GM23338 (cell line): ENCODE results near the gene FOXN1. TPM values are rescaled to one million over a fixed set of nuclear protein-coding genes. Genes with fewer than 3 reads are reported as not detected.
A peak's percentile ranks its signal among the peaks of the same experiment; 100 is the strongest.

Experiments used
- ATAC-seq: fragments of 200-7000 bp; cut with Tn5 transposase; 3 replicates; pipeline ENCODE4 v1.9.1; 2020
- DNase-seq: peaks from one replicate; pipeline ENCODE4 v3.0.0-alpha.2; 2015; ENCODE audit warnings: low spot score
- H2AFZ ChIP-seq: fragments of 200-600 bp; sonication (generic); 2 replicates; pipeline ENCODE4 v1.8.0; 2016; ENCODE audit warnings: antibody characterized with exemption, mild to moderate bottlenecking, moderate library complexity
- H3F3A ChIP-seq: fragments of 200-600 bp; sonication (generic); replicated peaks from 2 replicates; pipeline ENCODE4 v1.8.0; 2017; ENCODE audit warnings: antibody characterized with exemption, mixed run types, low read depth
- H3K27ac ChIP-seq: fragments of 200-600 bp; sonication (generic); 2 replicates; pipeline ENCODE4 v1.6.1; 2016; ENCODE audit warnings: low read depth
- H3K27me3 ChIP-seq: fragments of 200-600 bp; sonication (generic); 2 replicates; pipeline ENCODE4 v1.8.0; 2016; ENCODE audit warnings: mild to moderate bottlenecking, mixed run types, moderate library complexity; ENCODE audit not compliant: insufficient read depth
- H3K36me3 ChIP-seq: fragments of 200-600 bp; sonication (generic); 2 replicates; pipeline ENCODE4 v1.8.0; 2016; ENCODE audit warnings: mild to moderate bottlenecking; ENCODE audit not compliant: insufficient read depth
- H3K4me1 ChIP-seq: fragments of 200-600 bp; sonication (generic); 2 replicates; pipeline ENCODE4 v1.8.0; 2016; ENCODE audit warnings: mild to moderate bottlenecking, moderate library complexity; ENCODE audit not compliant: insufficient read depth
- H3K4me2 ChIP-seq: fragments of 200-600 bp; sonication (generic); 2 replicates; pipeline ENCODE4 v1.7.1; 2017; ENCODE audit warnings: mixed run types
- H3K4me3 ChIP-seq: fragments of 200-600 bp; sonication (generic); 2 replicates; pipeline ENCODE4 v1.6.1; 2016; ENCODE audit warnings: mixed run types
- H3K79me2 ChIP-seq: fragments of 200-600 bp; sonication (generic); replicated peaks from 2 replicates; pipeline ENCODE4 v1.8.0; 2017; ENCODE audit warnings: mild to moderate bottlenecking; ENCODE audit not compliant: insufficient read depth
- H3K9me2 ChIP-seq: fragments of 200-600 bp; sonication (generic); 2 replicates; pipeline ENCODE4 v1.8.0; 2017; ENCODE audit not compliant: insufficient read depth
- H4K20me1 ChIP-seq: fragments of 200-600 bp; sonication (generic); replicated peaks from 2 replicates; pipeline ENCODE4 v1.8.0; 2017; ENCODE audit warnings: mild to moderate bottlenecking; ENCODE audit not compliant: insufficient read depth
- H3K27ac Mint-ChIP-seq: 2 replicates; pipeline ENCODE4 v1.8.0; 2020; ENCODE audit warnings: inconsistent platforms, mild to moderate bottlenecking, moderate library complexity, mixed read lengths
- H3K27me3 Mint-ChIP-seq: 3 replicates; pipeline ENCODE4 v1.8.0; 2022; ENCODE audit warnings: low read depth, mild to moderate bottlenecking, moderate library complexity, mixed read lengths, inconsistent platforms; ENCODE audit not compliant: insufficient read depth, poor library complexity
- H3K36me3 Mint-ChIP-seq: 3 replicates; pipeline ENCODE4 v1.8.0; 2021; ENCODE audit warnings: low read depth, mild to moderate bottlenecking, inconsistent platforms, moderate library complexity, mixed read lengths
- H3K4me1 Mint-ChIP-seq: 3 replicates; pipeline ENCODE4 v1.8.0; 2020; ENCODE audit warnings: mild to moderate bottlenecking, inconsistent platforms, mixed read lengths
- H3K4me3 Mint-ChIP-seq: 3 replicates; pipeline ENCODE4 v1.8.0; 2021; ENCODE audit warnings: moderate library complexity, mild to moderate bottlenecking, inconsistent platforms, mixed read lengths
- H3K9me3 Mint-ChIP-seq: 3 replicates; pipeline ENCODE4 v1.8.0; 2020; ENCODE audit warnings: moderate library complexity, mild to moderate bottlenecking, inconsistent platforms, mixed read lengths
- CREB1 ChIP-seq: fragments of 250-450 bp; sonication (Bioruptor Pico); IDR thresholded peaks from 2 replicates; pipeline ENCODE4 v1.5.0; 2020; ENCODE audit warnings: low read depth, mild to moderate bottlenecking, moderate library complexity
- EZH2 ChIP-seq: fragments of 200-600 bp; sonication (generic); IDR thresholded peaks from one replicate; pipeline ENCODE4 v1.8.0; 2017; ENCODE audit warnings: antibody characterized with exemption, mild to moderate bottlenecking, low read depth; ENCODE audit not compliant: unreplicated experiment
- EZH2phosphoT487 ChIP-seq: fragments of 200-600 bp; sonication (generic); IDR thresholded peaks from one replicate; pipeline ENCODE4 v1.8.1; 2018; ENCODE audit warnings: antibody characterized with exemption; ENCODE audit not compliant: unreplicated experiment
- NANOG ChIP-seq: IDR thresholded peaks from 2 replicates; pipeline ENCODE4 v1.6.1; 2016; ENCODE audit warnings: antibody characterized with exemption, borderline replicate concordance
- POLR2AphosphoS5 ChIP-seq: IDR thresholded peaks from 2 replicates; pipeline ENCODE4 v1.6.1; 2016; ENCODE audit warnings: antibody characterized with exemption, low read depth
- STAT1 ChIP-seq: IDR thresholded peaks from one replicate; pipeline ENCODE4 v1.6.1; 2016; ENCODE audit warnings: antibody characterized with exemption; ENCODE audit not compliant: unreplicated experiment
- ZNF114 ChIP-seq: fragments of 250-450 bp; sonication (Bioruptor Pico); IDR thresholded peaks from 2 replicates; pipeline ENCODE4 v1.5.0; 2020; ENCODE audit warnings: mild to moderate bottlenecking, moderate library complexity
- ZNF331 ChIP-seq: fragments of 250-450 bp; sonication (Bioruptor Pico); IDR thresholded peaks from 2 replicates; pipeline ENCODE4 v1.5.0; 2020; ENCODE audit warnings: low read depth, mild to moderate bottlenecking, moderate library complexity
- ZNF462 ChIP-seq: fragments of 250-450 bp; sonication (Bioruptor Pico); IDR thresholded peaks from 2 replicates; pipeline ENCODE4 v1.5.0; 2020; ENCODE audit warnings: mild to moderate bottlenecking, moderate library complexity
- polyA plus RNA-seq: library from polyadenylated mRNA; unstranded; fragments of >200 nt; fragmentation: Nextera tagmentation; extraction: Ambion mirVana; gene quantifications from 2 replicates; pipeline ENCODE4 v1.2.1, GENCODE V29; 2016
- total RNA-seq: library from RNA; depleted of rRNA; stranded (reverse); fragments of >200 nt; shearing (Covaris generic); gene quantifications from 2 replicates; pipeline ENCODE4 v1.2.3, GENCODE V29; 2014
- TF ChIP-seq, protein P1 (sequence below), 2 experiments: fragments of 200-600 bp in 1 of 2; sonication (generic) in 1 of 2; conservative IDR thresholded peaks; 2 replicates each; pipeline versions ENCODE4 v1.5.1 to v1.6.1; 2016 to 2017; ENCODE audit warnings: antibody characterized with exemption in 2 of 2, low read depth in 2 of 2, mild to moderate bottlenecking in 2 of 2, moderate library complexity in 1 of 2
- TF ChIP-seq, protein P2 (sequence below): IDR thresholded peaks from 2 replicates; pipeline ENCODE4 v1.6.1; 2016; ENCODE audit warnings: antibody characterized with exemption

FOXN1 gene
- total and polyA plus RNA-seq, 2 experiments from 2014 or later = not detected

DNA sequence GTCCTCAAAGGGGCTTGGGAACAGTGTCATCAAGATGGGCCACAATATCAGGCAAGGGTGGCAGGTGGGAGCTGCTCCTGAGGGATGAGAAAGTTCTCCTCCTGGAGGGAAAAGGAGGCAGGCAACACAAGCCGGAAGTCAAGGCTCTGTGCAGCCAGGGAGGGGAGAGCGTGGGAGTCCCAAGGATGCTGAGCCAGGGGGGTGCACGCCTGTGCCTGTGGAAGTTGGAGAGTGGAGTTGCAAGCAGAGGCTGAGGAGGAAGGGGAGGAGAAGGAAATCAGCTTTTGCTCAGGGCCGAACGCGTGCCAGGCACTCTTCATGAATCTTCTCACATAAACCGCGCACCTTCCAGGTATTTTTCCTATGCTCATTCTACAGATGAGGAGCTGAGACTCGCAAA is 40.1 kb upstream of the FOXN1 start:
- Mint-ChIP-seq H3K27ac (no peak overlapping the region), H3K27me3 (peaks cover 11% of the 10 kb centered on the region), H3K4me3 (no peak overlapping the region), H3K36me3 (no peaks in the 10 kb centered on the region), H3K9me3 (no peaks in the 10 kb centered on the region), H3K4me1 (peaks cover 3% of the 10 kb centered on the region)
- no peak overlapping the region for H3K27ac ChIP-seq
- ATAC-seq (no peak), DNase-seq (no peak)
- peak overlapping the region; percentile 56; the same call in 1 of the 2 replicates for H2AFZ ChIP-seq
- H3K4me2 ChIP-seq = no peak overlapping the region
- no peaks in the 10 kb centered on the region; the same call in 1 of the 2 replicates for H3K9me2 ChIP-seq
- no peaks in the 10 kb centered on the region for H3K79me2 ChIP-seq
- no peak overlapping the region for H3K4me3 ChIP-seq
- H3K27me3 ChIP-seq = no peaks in the 10 kb centered on the region
- no peaks in the 10 kb centered on the region for H3K4me1 ChIP-seq
- no peaks in the 10 kb centered on the region for H4K20me1 ChIP-seq
- TF ChIP-seq, protein P1, sequence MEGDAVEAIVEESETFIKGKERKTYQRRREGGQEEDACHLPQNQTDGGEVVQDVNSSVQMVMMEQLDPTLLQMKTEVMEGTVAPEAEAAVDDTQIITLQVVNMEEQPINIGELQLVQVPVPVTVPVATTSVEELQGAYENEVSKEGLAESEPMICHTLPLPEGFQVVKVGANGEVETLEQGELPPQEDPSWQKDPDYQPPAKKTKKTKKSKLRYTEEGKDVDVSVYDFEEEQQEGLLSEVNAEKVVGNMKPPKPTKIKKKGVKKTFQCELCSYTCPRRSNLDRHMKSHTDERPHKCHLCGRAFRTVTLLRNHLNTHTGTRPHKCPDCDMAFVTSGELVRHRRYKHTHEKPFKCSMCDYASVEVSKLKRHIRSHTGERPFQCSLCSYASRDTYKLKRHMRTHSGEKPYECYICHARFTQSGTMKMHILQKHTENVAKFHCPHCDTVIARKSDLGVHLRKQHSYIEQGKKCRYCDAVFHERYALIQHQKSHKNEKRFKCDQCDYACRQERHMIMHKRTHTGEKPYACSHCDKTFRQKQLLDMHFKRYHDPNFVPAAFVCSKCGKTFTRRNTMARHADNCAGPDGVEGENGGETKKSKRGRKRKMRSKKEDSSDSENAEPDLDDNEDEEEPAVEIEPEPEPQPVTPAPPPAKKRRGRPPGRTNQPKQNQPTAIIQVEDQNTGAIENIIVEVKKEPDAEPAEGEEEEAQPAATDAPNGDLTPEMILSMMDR (conservative IDR thresholded peaks at IDR 0.05; ENCODE audit: low read depth in 2 of 2) = no peak
- TF ChIP-seq EZH2 = no peak
- TF ChIP-seq NANOG = no peak
- no peak for TF ChIP-seq ZNF114 (CRISPR knock-in tag)
- TF ChIP-seq POLR2AphosphoS5 = no peak
- no peak for TF ChIP-seq ZNF331 (CRISPR knock-in tag)
- no peak for TF ChIP-seq STAT1
- no peaks in the 10 kb centered on the region for H3F3A ChIP-seq
- H3K36me3 ChIP-seq = no peaks in the 10 kb centered on the region

DNA sequence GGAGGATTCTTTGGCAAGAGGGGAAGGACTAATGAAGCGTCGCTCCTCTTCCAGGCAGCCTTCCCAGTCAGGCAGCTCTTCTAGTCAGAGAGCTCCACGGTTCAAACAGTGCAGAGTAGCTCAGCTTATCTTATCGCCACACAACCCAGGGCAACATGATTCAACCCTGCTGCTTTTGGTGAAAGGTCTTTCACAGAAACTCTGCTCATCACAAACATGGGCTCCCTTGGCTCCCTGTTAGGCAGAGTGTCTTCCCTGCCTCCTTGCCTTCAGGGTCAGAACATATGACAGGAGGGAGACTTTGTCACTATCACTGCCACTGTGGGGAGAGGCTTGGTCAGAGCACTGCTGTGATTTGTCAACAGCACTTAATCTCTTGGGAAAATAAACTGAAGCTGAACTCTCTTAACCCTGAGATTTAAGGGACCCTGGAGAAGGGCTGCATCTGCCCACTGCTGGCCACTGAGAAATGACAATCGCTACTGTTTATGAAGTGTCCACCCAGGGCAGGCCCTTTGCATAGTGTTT is 39.6 kb upstream of the FOXN1 start:
- Mint-ChIP-seq H3K27me3 (peaks cover 13% of the 10 kb centered on the region), H3K27ac (no peak overlapping the region), H3K4me3 (no peak overlapping the region), H3K4me1 (peaks cover 6% of the 10 kb centered on the region), H3K36me3 (no peaks in the 10 kb centered on the region), H3K9me3 (no peaks in the 10 kb centered on the region)
- Histone ChIP-seq H4K20me1 (no peaks in the 10 kb centered on the region), H3K27ac (no peak overlapping the region), H3K79me2 (no peaks in the 10 kb centered on the region), H3K4me1 (no peaks in the 10 kb centered on the region), H3F3A (no peaks in the 10 kb centered on the region), H3K27me3 (no peaks in the 10 kb centered on the region), H3K36me3 (no peaks in the 10 kb centered on the region), H2AFZ (0 out of 2 replicates have a peak overlapping the region, but pooled peaks have one; percentile 56), H3K9me2 (no peaks in the 10 kb centered on the region; the same call in 1 of the 2 replicates), H3K4me3 (no peak overlapping the region), H3K4me2 (no peak overlapping the region)
- no peak for DNase-seq
- no peak for ATAC-seq
- no peak for TF ChIP-seq EZH2phosphoT487
- TF ChIP-seq ZNF462 (CRISPR knock-in tag) = no peak
- no peak for TF ChIP-seq ZNF331 (CRISPR knock-in tag)
- TF ChIP-seq, protein P2, sequence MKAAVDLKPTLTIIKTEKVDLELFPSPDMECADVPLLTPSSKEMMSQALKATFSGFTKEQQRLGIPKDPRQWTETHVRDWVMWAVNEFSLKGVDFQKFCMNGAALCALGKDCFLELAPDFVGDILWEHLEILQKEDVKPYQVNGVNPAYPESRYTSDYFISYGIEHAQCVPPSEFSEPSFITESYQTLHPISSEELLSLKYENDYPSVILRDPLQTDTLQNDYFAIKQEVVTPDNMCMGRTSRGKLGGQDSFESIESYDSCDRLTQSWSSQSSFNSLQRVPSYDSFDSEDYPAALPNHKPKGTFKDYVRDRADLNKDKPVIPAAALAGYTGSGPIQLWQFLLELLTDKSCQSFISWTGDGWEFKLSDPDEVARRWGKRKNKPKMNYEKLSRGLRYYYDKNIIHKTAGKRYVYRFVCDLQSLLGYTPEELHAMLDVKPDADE = no peak
- TF ChIP-seq CREB1 (CRISPR knock-in tag) = no peak
